ENCODE data around the gene MYO15B.

MYO15B gene

GRCh38 chr17:75639327-75639726 is 51.7 kb downstream of the MYO15B start:
- DNase-seq (ENCODE audit: low read depth), result no peak

DNA sequence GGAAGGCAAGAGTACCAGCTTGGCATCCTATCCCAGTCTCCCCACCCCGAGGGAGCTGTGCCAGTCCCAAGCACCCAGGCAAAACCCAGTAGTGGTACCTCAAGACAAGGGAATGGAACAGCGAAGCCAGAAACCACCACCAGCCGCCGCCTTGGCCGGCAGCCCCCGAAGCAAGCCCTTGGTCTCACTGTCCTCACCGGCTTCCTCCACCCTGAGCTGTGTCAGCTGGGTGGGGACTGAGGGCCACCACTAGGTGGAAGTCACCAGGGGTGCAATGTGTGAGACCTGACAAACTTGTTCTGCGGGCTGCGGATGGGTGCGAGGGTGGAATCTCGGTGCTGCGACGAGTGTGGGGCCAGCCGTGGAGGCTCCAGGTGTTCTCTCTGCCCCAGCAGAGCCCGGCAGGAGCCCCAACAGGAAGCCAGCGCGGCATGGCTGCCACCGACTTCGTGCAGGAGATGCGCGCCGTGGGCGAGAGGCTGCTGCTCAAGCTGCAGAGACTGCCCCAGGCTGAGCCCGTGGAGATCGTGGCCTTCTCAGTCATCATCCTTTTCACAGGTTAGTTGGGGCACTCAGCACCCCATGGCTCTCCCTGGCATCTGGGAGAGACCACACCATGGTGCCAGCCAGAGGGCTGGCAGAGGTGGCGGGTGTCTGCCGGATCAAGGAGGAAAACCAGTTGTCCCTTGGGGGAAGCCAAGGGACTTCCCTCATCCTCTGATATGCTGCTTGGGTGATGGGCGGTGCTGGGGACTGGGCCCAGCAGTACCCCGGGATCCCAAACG is 52.4 kb downstream of the MYO15B start:
- no peak for DNase-seq (ENCODE audit: low read depth)

DNA sequence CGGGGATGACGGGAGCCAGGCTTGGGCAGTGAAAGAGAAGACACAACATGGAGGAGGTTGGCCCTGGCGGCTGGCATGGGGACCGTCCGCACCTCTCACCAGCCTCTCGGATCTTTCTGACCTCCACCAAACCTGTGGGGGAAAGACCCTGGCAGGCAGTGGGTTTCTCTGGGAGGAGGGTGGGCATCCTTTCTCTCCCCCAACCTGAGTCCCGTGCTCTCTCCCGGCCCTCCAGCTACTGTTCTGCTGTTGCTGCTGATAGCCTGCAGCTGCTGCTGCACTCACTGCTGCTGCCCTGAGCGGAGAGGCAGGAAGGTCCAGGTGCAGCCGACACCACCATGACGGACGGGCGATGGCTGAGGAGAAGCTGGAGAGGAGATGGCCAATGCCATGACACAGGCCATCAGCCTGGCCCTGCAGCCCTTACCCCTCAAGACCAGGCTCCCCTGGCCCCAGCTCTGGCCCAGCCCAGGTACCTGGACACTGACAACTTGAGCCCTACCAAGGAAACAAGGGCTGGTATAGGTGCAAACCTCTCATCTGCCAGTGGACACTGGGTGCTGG is 53.0 kb downstream of the MYO15B start:
- no peak for DNase-seq (ENCODE audit: low read depth)

DNA sequence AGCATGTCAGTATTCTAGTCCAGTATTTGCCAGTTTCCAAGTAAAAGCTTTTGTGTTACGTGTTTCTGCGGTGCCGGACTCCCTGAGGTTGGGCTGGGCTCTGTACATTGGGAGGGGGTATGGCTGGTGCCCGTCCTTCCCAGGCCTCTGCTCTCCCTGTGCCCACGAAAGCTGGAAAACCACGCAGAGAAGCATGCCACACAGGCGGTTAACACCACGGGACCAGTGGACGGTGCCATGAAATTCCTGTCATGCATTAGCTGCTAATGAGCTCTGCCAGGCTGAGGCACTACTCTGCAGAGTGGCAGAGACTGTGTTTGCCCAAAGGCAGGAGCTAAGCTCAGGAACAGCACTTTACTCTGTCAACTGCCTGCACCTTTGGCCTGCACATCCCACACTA is 53.7 kb downstream of the MYO15B start:
- DNase-seq (ENCODE audit: low read depth), result no peak

DNA sequence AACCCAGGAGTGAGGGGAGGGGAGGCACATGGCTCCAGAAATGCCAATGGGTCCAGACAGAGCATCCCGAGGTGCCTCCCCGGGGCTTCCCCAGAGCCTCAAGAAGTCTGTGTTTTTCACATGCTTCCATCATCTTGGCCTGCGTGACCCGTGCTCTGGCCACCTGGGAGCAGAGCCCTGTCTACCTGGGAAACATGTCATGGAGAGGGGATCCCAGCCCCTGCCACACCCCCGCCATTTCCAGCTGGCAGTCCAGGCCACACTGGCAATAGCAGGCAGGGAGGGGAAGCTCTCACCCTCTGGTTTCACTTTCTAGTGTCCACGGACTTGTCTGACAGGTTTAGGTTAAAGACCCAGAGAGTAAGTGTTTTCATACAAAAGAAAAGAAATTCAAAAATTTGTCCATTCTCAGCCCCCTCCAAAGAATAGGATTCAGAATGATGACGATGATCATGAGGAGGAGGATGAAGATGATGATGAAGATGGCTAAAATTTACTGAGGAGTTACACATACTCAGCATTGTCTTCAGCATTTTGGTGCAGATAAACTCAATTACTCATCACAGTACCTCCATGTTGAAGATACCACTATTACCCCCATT is 54.7 kb downstream of the MYO15B start:
- no peak for DNase-seq (ENCODE audit: low read depth)

DNA sequence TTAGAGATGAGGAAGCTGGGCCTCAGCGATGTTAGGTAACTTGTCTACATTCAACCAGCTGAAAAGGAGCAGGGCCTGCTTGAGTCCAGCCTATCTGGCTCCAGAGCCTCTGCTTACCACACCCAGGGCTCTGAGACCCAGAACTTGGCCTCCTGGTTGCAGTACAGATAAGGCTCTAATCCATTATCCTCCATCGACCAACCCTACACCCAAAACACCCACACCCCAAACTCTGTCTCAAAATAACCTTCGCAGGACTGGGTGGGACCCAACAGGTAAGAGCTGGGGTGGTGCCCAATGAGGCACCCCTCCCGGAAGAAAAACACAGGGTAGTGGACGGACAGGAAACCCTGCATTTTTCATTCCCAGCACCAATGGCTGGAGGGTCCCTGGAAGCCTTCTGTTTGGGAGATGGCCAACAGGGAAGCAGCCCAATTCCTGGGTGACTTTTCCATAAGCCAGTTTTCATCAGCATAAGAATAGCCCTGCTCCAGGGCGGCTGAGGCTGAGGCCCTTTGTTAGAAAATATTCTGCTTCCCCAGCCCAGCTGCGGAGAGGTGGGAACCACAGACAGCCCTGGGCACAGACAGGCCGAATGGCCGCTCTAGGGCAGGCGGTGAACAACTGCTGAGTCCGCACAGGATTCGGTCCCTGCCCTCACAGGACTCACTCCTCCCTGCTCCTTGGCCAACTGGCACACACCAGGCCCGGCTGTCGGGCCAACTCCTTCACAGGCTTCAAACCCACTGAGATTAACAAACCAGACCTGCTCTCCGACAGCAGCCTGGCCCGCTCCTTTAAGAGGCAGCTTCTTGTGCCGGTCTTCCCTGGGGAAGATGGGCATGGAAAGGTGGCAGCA is 55.4 kb downstream of the MYO15B start:
- no peak for DNase-seq (ENCODE audit: low read depth)

- DNase-seq (ENCODE audit: low read depth), result no peak
These were observed 56.0 kb downstream of the MYO15B start for GRCh38 chr17:75643643-75644017.

GRCh38 chr17:75645501-75645888 is 57.9 kb downstream of the MYO15B start:
- no peak for DNase-seq (ENCODE audit: low read depth)

DNA sequence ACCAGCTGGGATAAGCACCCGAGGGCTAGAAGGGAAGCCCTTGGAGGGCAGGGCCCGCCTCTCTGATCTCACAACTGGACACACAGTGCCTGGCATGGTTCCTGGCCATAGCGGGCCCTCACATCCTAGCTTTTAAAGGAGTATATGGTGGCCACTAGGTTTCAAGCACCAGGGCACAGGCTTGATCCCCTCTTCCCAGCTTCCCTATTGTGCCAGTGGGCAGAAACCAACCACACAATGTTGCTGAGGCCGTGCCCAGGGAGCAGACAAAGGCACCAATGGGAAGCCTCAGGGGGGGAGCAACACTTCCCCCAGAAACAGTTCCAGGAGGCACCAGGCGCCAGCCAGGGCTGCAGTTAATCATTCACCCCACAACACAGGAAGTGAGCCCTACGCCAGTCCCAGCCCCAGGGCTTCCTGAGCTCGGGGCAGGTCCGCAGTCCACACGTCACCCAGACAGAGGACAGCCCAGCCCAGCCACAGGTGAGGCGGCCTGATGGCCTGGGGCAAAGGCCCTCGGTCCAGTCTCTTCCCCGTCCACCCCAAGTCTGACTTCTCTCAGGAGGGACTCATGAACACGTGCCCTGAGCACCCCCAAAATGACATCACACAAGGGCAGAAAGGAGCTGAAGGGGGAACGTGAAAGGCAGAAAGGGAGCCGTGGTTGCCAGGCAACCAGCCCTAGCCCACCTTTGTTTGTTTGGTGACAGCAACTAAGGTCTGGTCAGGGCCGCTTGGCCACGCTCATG is 58.5 kb downstream of the MYO15B start:
- no peak for DNase-seq (ENCODE audit: low read depth)

DNA sequence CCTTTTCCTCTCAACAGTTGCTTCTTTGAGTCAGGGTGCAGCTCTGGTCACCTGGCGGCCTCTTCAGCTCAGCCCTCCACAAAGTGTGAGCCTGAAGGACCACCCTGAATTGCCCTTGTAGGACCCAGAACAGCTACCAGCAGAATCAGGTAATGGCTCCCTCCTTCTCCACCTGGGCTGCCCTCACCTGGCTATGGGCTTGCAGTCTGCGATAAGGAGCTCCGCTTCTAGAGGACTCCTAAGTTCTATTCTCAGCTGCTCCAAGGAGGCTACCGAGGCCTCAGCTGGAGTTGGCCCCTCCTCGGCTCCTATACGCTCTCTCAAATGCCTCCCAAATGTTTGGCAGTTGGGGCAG is 59.0 kb downstream of the MYO15B start:
- DNase-seq (ENCODE audit: low read depth), result no peak

DNA sequence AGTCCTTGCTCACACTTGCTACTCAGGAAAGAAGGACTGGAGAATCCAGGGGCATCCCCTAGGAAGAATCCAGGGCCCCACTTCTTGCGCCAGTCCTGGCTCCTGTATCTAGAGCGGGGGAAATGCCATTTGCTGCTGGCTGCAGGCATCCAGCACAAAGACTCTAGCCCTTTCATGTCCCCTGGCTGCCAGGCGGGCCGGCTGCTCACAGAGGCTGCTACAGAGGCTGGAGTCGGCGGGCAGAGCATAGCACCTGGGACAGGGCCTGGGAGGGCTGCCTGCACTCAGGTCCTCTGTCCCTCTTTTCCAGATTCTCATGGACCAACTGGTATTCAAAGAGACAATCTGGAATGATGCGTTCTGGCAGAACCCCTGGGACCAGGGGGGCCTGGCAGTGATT is 59.5 kb downstream of the MYO15B start:
- DNase-seq (ENCODE audit: low read depth), result no peak

- DNase-seq (ENCODE audit: low read depth), result no peak
These were observed 60.3 kb downstream of the MYO15B start for GRCh38 chr17:75647921-75648320.

DNA sequence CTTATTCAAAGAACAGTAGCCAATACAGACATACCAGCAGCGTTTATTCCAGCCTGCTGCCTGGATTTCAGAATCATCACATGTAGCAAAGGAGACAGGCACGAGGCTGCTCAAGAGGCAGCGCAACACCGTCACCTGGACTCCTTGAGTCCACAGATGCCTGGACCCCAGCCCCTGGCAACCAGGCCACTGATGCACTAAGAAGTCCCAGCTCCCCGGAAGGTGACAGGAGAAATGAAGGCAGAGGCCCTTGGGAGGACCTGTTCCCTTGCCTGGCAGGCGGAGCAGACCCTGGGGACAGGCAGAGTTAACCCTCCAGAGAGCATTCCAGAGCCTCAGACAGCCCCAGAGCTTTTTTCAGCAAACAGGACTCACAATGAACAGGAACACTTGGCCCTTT is 62.1 kb downstream of the MYO15B start:
- DNase-seq (ENCODE audit: low read depth), result no peak

GRCh38 chr17:75650874-75651273 is 63.3 kb downstream of the MYO15B start:
- DNase-seq (ENCODE audit: low read depth), result no peak

- DNase-seq (ENCODE audit: low read depth), result no peak
These were observed 64.7 kb downstream of the MYO15B start for GRCh38 chr17:75652341-75652740.

DNA sequence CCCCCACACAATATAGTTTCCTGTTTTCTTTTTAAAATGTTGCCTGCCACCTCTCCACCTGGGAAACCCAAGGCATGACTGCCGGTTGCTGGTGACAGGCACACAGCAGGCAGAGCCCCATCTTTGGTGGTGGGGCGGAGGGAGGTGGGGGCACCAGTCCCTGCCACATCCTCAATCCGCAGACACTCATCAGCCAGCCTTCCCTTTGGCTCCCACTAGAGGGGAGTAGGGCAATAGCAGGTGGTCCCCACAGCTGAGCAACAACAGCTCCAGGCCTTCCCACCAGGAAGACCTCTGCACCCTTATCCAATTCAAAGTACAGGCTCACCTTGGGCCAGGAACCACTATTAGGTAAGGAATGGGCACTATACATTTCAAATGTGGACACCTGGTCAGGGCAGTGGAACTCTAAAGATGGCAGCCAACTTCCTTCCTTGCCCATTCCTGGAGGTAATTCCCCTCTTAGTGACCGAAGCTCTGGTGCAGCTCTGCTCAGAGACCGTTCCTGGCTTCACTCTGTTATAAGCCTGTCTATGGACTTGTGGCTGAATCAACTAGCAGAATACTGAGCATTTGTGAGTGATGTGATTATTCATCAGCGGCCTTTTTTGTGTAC is 65.4 kb downstream of the MYO15B start:
- no peak for DNase-seq (ENCODE audit: low read depth)

GRCh38 chr17:75654176-75654575 is 66.6 kb downstream of the MYO15B start:
- DNase-seq (ENCODE audit: low read depth), result no peak

DNA sequence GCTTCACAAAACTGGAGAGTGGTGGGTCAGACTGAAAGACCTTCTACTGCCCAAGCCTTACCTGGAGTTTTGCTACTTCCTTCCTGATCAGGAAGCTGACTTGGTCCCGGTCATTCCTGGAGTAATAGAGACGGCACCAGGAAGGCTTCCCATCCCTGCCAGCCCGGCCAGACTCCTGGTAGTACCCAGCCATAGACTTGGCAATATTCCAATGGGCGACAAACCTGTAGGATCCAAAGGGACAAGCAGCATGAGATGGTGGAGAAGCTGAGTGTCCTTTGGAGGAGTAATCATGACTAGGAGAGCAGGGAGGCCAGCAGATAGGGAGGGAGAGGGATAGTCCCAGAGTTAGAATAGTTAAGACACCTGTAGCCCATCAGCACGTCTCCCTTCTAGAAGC is 70.6 kb downstream of the MYO15B start:
- no peak for DNase-seq (ENCODE audit: low read depth)

- no peak for DNase-seq (ENCODE audit: low read depth)
These were observed 73.9 kb downstream of the MYO15B start for GRCh38 chr17:75661531-75661930.

DNA sequence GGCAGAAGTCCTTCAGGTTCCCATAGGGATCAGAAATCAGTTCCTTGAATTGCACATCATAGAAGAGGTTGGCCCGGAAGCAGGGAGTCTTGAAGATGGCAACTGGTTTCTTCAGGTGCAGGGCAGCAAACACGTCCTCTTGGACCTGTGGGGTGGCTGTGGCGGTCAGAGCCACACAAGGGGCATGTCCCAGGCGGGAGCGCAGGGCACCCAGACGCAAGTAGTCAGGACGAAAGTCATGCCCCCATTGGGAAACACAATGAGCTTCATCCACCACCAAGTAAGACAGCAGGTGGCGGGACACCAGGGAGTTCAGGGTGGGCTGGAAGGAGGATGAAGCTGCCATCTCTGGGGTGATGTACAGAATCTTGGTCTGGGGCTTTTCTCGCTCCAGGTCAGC is 74.9 kb downstream of the MYO15B start:
- DNase-seq (ENCODE audit: low read depth), result no peak

GRCh38 chr17:75664099-75664549 is 76.5 kb downstream of the MYO15B start:
- no peak for DNase-seq (ENCODE audit: low read depth)

DNA sequence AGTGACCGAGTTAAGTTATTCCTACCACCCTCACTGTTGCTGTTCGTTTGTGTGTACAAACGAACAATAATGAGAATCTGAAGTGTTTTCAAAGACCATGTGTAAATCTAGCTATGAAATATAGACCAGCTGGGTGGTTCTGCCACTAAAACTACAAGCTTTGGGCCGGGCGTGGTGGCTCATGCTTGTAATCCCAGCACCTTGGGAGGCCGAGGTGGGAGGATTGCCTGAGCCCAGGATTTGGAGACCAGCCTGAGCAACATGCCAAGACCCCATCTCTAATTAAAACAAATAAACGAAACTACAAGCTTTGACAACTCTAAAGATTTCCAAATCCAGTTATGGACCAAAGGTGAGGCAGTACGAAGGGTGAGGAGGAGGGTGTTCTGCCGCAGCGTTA is 78.4 kb downstream of the MYO15B start:
- no peak for DNase-seq (ENCODE audit: low read depth)

Measured in activated T-helper 9 cell treated with anti-CD3 and anti-CD28 coated beads, Interleukin-2, amount 50 U/mL, for 16 hours (primary cell).